B cell (primary cell): Measurements from ENCODE around the gene TLX2. TPM values are rescaled to one million over a fixed set of nuclear protein-coding genes. Genes with fewer than 3 reads are reported as not detected.
A peak's percentile ranks its signal among the peaks of the same experiment; 100 is the strongest.

ENCODE experiments used
- ATAC-seq: fragments of 200-7000 bp; cut with Tn5 transposase; one replicate; pipeline ENCODE4 v1.10.0; 2021; ENCODE audit warnings: low read depth, mild to moderate bottlenecking, moderate number of reproducible peaks, moderate library complexity
- CTCF ChIA-PET: fragments of 350-600 bp; sonication (Branson Sonifier 250); formaldehyde crosslinking; loops from one replicate; lab custom pipeline; 2021; ENCODE audit warnings: antibody characterized with exemption, inconsistent platforms; lab: Charles Lee
- POLR2A ChIA-PET: fragments of 350-600 bp; sonication (Branson Sonifier 250); formaldehyde crosslinking; loops from one replicate; lab custom pipeline; 2021; ENCODE audit warnings: antibody characterized with exemption; lab: Charles Lee
- DNase-seq: peaks from one replicate; pipeline ENCODE4 v3.0.0; 2013
- H2AFZ ChIP-seq: 2 replicates; pipeline ENCODE4 v1.6.1; 2012; ENCODE audit warnings: mild to moderate bottlenecking, low read depth, low read length; ENCODE audit not compliant: insufficient read depth, poor library complexity, severe bottlenecking
- H3K27ac ChIP-seq, 2 donors: 1 replicate in 1 of 2; 2 replicates in 1 of 2; pipeline ENCODE4 v1.5.1; 2012 to 2013; ENCODE audit warnings: low read length in 2 of 2, mild to moderate bottlenecking in 2 of 2, moderate library complexity in 1 of 2
- H3K27me3 ChIP-seq, 4 experiments: fragments of 200-600 bp in 1 of 4; sonication (generic) in 1 of 4; replicated peaks in 1 of 4; 1 replicate in 2 of 4; 2 replicates in 2 of 4; pipeline versions ENCODE4 v1.6.1 to v1.7.0; 2013 to 2016; ENCODE audit warnings: low read length in 3 of 4, mild to moderate bottlenecking in 2 of 4, mixed read lengths in 1 of 4, moderate library complexity in 1 of 4; ENCODE audit not compliant: insufficient read depth in 4 of 4, control insufficient read depth in 3 of 4; ENCODE audit errors: control extremely low read depth in 1 of 4
- H3K36me3 ChIP-seq, 2 experiments: replicated peaks in 1 of 2; 1 replicate in 1 of 2; 2 replicates in 1 of 2; pipeline versions ENCODE4 v1.6.1 to v1.7.1; 2013; ENCODE audit warnings: low read length in 1 of 2; ENCODE audit not compliant: insufficient read depth in 2 of 2, control insufficient read depth in 1 of 2; ENCODE audit errors: control extremely low read depth in 1 of 2, extremely low read depth in 1 of 2
- H3K4me1 ChIP-seq, 2 donors: fragments of 200-600 bp in 1 of 2; sonication (generic) in 1 of 2; 1 replicate in 1 of 2; 2 replicates in 1 of 2; pipeline versions ENCODE4 v1.5.1 to v1.6.1; 2013 to 2017; ENCODE audit warnings: low read length in 2 of 2; ENCODE audit not compliant: control insufficient read depth in 2 of 2, insufficient read depth in 2 of 2
- H3K4me2 ChIP-seq: replicated peaks from 2 replicates; pipeline ENCODE3; 2012; ENCODE audit warnings: mild to moderate bottlenecking, low read depth, low read length; ENCODE audit not compliant: poor library complexity, severe bottlenecking
- H3K4me3 ChIP-seq, 5 experiments: fragments of 200-600 bp in 1 of 5; sonication (generic) in 1 of 5; 1 replicate in 3 of 5; 2 replicates in 2 of 5; pipeline versions ENCODE4 v1.5.1 to v1.7.0; 2011 to 2016; ENCODE audit warnings: low read length in 4 of 5, mild to moderate bottlenecking in 4 of 5, low read depth in 2 of 5, control low read depth in 1 of 5, moderate library complexity in 1 of 5; ENCODE audit not compliant: insufficient read depth in 1 of 5; ENCODE audit errors: control extremely low read depth in 1 of 5, extremely low read depth in 1 of 5
- H3K79me2 ChIP-seq: fragments of 200-600 bp; sonication (generic); one replicate; pipeline ENCODE4 v1.6.0; 2016; ENCODE audit warnings: low read length; ENCODE audit not compliant: control insufficient read depth, insufficient read depth
- H3K9ac ChIP-seq: fragments of 200-600 bp; sonication (generic); 2 replicates; pipeline ENCODE4 v1.6.1; 2017; ENCODE audit warnings: mild to moderate bottlenecking, low read length, moderate library complexity
- H3K9me3 ChIP-seq, 3 donors: one replicate each; pipeline versions ENCODE4 v1.6.1 to v1.7.1; 2013; ENCODE audit warnings: low read length in 2 of 3; ENCODE audit not compliant: control insufficient read depth in 2 of 3, insufficient read depth in 1 of 3; ENCODE audit errors: control extremely low read depth in 1 of 3
- H4K20me1 ChIP-seq: 2 replicates; pipeline ENCODE4 v1.6.0; 2012; ENCODE audit warnings: mild to moderate bottlenecking, low read length; ENCODE audit not compliant: insufficient read depth, control insufficient read depth, poor library complexity, severe bottlenecking
- H3K27ac Mint-ChIP-seq: one replicate; pipeline ENCODE4 v1.8.0; 2021; ENCODE audit warnings: mixed read lengths
- H3K27me3 Mint-ChIP-seq: one replicate; pipeline ENCODE4 v1.8.0; 2021; ENCODE audit warnings: mixed read lengths
- H3K4me1 Mint-ChIP-seq: one replicate; pipeline ENCODE4 v1.8.0; 2021; ENCODE audit warnings: mixed read lengths
- H3K4me3 Mint-ChIP-seq: one replicate; pipeline ENCODE4 v1.8.0; 2021; ENCODE audit warnings: mixed read lengths
- H3K9me3 Mint-ChIP-seq: one replicate; pipeline ENCODE4 v1.8.0; 2022; ENCODE audit warnings: mixed read lengths; ENCODE audit not compliant: insufficient read depth
- CTCF ChIP-seq: fragments of 200-600 bp; IDR thresholded peaks from one replicate; pipeline ENCODE4 v1.8.0; 2022; ENCODE audit warnings: antibody characterized with exemption, mild to moderate bottlenecking
- EZH2 ChIP-seq: IDR thresholded peaks from 2 replicates; pipeline ENCODE4 v1.6.1; 2012; ENCODE audit warnings: borderline replicate concordance, low read depth, mild to moderate bottlenecking, moderate library complexity, low read length; ENCODE audit not compliant: insufficient read depth, poor library complexity, severe bottlenecking
- WGBS: methylation state at CpG from one replicate; pipeline ENCODE4 v1.1.5; 2013; ENCODE audit warnings: missing lambda C conversion rate; ENCODE audit not compliant: insufficient coverage; 5-methylcytosine and 5-hydroxymethylcytosine counted together
- intact Hi-C: fragments of 100-400 bp; cut with micrococcal nuclease; formaldehyde crosslinking; loops from one replicate; pipeline ENCODE4 v1.10.0; 2022
- polyA plus RNA-seq: library from polyadenylated mRNA; depleted of rRNA; stranded (reverse); fragments of >200 nt; gene quantifications from 2 replicates; pipeline ENCODE4 v1.2.3, GENCODE V29; 2012
- total RNA-seq, 2 donors: library from RNA; stranded (reverse); fragments of 120-200 nt in 1 of 2; gene quantifications; 1 replicate in 1 of 2; 2 replicates in 1 of 2; pipeline versions ENCODE4 v1.2.3 to v1.2.4, GENCODE V29; 2013 to 2022

Gene TLX2
- total and polyA plus RNA-seq, 2 donors (not counting 1 experiment from before 2014, with no cell fraction given), result 0.06 TPM; not detected in 1

GRCh38 chr2:74505448-74506246 is 8.6 kb upstream of the TLX2 start:
- H3K4me3 ChIP-seq, result no peak overlapping the region
- WGBS, result 100% methylated on average over 2 of the region's 14 CpGs
- H3K4me1 Mint-ChIP-seq, result peaks cover 63% of the 10 kb centered on the region
- peaks cover 0 to 13% (median 0%) of the 10 kb centered on the region in 3 donors for H3K9me3 ChIP-seq
- peaks cover 0 to 10% of the 10 kb centered on the region in 2 experiments for H3K36me3 ChIP-seq
- ChIA-PET CTCF (interaction anchor here (1.1 to 8.1 kb wide), 8 partner anchors 11 to 88 kb away, joined by 3 to 111 read pairs (median 6); partner anchors contain the start of genes AUP1, HTRA2 and LOXL3), POLR2A (no interaction called here)
- no peaks in the 10 kb centered on the region for H3K9me3 Mint-ChIP-seq
- H3K4me1 ChIP-seq, result peaks cover 36 to 42% of the 10 kb centered on the region in 2 donors
- H4K20me1 ChIP-seq, result no peaks in the 10 kb centered on the region
- intact Hi-C loops, result loop anchor here (5.0 kb wide), 1 partner anchor 147 kb away; the partner anchor contains the start of gene SEMA4F
- H3K27ac Mint-ChIP-seq, result peak overlapping the region; percentile 57
- peak overlapping the region; percentile 44 for H3K4me3 Mint-ChIP-seq
- peaks cover 0 to 58% (median 16%) of the 10 kb centered on the region in 4 experiments for H3K27me3 ChIP-seq
- TF ChIP-seq EZH2 (no peak), CTCF (no peak)
- H3K9ac ChIP-seq, result no peak overlapping the region
- H3K27ac ChIP-seq, result no peak overlapping the region
- H3K4me2 ChIP-seq, result no peak overlapping the region
- DNase-seq, result no peak
- ATAC-seq, result no peak
- no peak overlapping the region for H2AFZ ChIP-seq
- peaks cover 8% of the 10 kb centered on the region for H3K79me2 ChIP-seq
- peaks cover 49% of the 10 kb centered on the region for H3K27me3 Mint-ChIP-seq
